MM.1S (cell line): Measurements from ENCODE around the gene PRKD2.

Experiments
- DNase-seq: peaks from one replicate; pipeline ENCODE4 v3.0.0-alpha.2; 2015
- H2AFZ ChIP-seq: fragments of 300-600 bp; sonication (generic); 2 replicates; pipeline ENCODE4 v1.6.0; 2016; ENCODE audit warnings: antibody characterized with exemption, low read length
- H3F3A ChIP-seq: fragments of 300-600 bp; sonication (generic); 2 replicates; pipeline ENCODE4 v1.6.1; 2016; ENCODE audit warnings: mild to moderate bottlenecking, antibody characterized with exemption, low read length, moderate library complexity, mixed read lengths; ENCODE audit not compliant: insufficient read depth
- H3K27ac ChIP-seq: fragments of 300-600 bp; sonication (generic); 2 replicates; pipeline ENCODE4 v1.5.1; 2016; ENCODE audit warnings: mild to moderate bottlenecking, low read length
- H3K27me3 ChIP-seq: fragments of 300-600 bp; sonication (generic); replicated peaks from 2 replicates; pipeline ENCODE4 v1.6.0; 2016; ENCODE audit warnings: low read length; ENCODE audit not compliant: insufficient read depth
- H3K36me3 ChIP-seq: fragments of 300-600 bp; sonication (generic); replicated peaks from 2 replicates; pipeline ENCODE4 v1.6.1; 2016; ENCODE audit warnings: mild to moderate bottlenecking, low read length, mixed read lengths; ENCODE audit not compliant: insufficient read depth
- H3K4me1 ChIP-seq: fragments of 300-600 bp; sonication (generic); 2 replicates; pipeline ENCODE4 v1.6.1; 2016; ENCODE audit warnings: low read length, mixed read lengths
- H3K4me2 ChIP-seq: fragments of 300-600 bp; sonication (generic); 2 replicates; pipeline ENCODE4 v1.6.0; 2016; ENCODE audit warnings: low read depth, low read length
- H3K4me3 ChIP-seq: fragments of 300-600 bp; sonication (generic); 2 replicates; pipeline ENCODE4 v1.5.1; 2016; ENCODE audit warnings: low read length, mixed read lengths
- H3K79me2 ChIP-seq: fragments of 300-600 bp; sonication (generic); 2 replicates; pipeline ENCODE4 v1.6.1; 2016; ENCODE audit warnings: mixed run types, low read length, mixed read lengths
- H3K9ac ChIP-seq: fragments of 300-600 bp; sonication (generic); 2 replicates; pipeline ENCODE4 v1.6.1; 2016; ENCODE audit warnings: low read length, mixed read lengths
- H3K9me2 ChIP-seq: fragments of 300-600 bp; sonication (generic); replicated peaks from 2 replicates; pipeline ENCODE4 v1.6.1; 2016; ENCODE audit warnings: mild to moderate bottlenecking, low read length, mixed read lengths; ENCODE audit not compliant: insufficient read depth
- H3K9me3 ChIP-seq: fragments of 300-600 bp; sonication (generic); replicated peaks from 2 replicates; pipeline ENCODE4 v1.6.1; 2016; ENCODE audit warnings: mild to moderate bottlenecking, low read length, mixed read lengths; ENCODE audit not compliant: insufficient read depth
- H4K20me1 ChIP-seq: fragments of 300-600 bp; sonication (generic); 2 replicates; pipeline ENCODE4 v1.6.1; 2016; ENCODE audit warnings: mild to moderate bottlenecking, low read length, moderate library complexity, mixed read lengths; ENCODE audit not compliant: insufficient read depth
- EZH2 ChIP-seq: fragments of 300-600 bp; sonication (generic); optimal IDR thresholded peaks from 2 replicates; pipeline ENCODE3; 2017; ENCODE audit warnings: low read depth, mild to moderate bottlenecking, antibody characterized with exemption, low read length, mixed read lengths
- EZH2phosphoT487 ChIP-seq: fragments of 300-600 bp; sonication (generic); IDR thresholded peaks from 2 replicates; pipeline ENCODE4 v1.6.1; 2018; ENCODE audit warnings: antibody characterized with exemption, low read length
- TF ChIP-seq, protein P1 (sequence below): fragments of 300-600 bp; sonication (generic); IDR thresholded peaks from 2 replicates; pipeline ENCODE4 v1.5.1; 2016; ENCODE audit warnings: antibody characterized with exemption, low read length, mixed read lengths

PRKD2 gene

DNA sequence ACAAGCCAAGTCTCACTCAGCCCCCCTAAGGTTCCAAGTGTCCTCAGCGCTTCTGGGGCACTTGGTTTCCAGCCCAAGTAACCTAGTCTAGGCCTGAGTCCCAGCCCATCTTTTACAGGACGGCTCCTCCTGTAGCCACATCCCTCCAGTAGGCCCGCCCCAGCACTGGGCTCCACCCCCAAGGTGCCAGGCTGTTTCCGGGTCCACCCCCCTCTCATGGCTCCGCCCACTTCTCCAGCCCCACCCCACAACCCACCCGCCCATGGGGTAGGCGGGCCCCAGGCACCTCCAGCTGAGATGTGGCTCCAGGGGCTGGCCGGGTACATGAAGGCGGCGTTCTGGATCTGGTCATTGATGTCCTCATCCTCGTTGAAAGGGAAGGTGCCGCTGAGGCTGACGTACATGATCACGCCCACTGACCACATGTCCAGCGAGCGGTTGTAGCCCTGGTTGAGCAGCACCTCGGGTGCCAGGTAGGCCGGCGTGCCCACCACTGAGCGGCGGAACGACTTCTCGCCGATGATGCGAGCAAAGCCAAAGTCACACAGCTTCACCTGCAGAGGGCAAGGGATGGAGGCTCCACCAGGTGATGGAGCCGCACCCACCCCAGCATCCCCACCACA, 38.7 kb downstream of the PRKD2 start:
- H4K20me1 ChIP-seq = peaks cover 10% of the 10 kb centered on the region; the same call in 1 of the 2 replicates
- no peak for DNase-seq

DNA sequence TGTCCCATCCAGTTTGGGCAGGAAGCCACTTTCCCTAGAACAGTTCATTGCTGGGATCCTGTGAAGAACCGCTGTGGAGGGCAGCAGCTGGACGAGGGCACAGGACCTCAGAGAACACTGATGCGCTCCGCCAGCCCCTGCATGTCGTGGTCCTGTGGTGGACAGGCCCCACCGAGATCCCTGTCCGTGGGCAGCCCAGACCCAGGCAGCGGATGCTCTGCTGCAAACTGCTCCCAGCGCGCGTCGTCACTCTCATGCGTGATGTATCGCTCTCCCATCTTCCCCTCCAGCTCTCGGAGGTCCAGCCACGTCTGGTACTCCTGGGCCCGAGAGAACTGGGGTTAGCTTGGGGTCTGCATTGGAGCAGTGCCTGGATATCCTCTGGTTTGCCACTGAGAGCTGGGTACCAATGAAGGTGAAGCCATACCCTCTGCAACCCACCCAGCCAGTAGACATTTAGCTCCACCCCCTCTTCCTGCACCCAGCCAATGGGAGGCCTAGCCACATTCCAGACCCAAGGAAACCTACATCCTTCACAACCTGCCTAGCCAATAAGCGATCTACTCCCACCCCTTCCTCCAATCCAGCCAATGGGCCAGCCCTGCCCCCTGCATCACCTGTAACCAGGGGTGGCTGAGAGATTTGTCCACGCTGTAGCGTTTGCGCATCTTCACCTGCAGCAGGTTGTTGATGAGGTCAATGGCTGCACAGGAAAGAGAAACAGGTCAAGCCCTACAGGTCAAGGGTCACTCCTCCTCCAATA, 42.3 kb downstream of the PRKD2 start:
- H3K4me1 ChIP-seq = no peaks in the 10 kb centered on the region
- peaks cover 10% of the 10 kb centered on the region; the same call in 1 of the 2 replicates for H4K20me1 ChIP-seq
- no peak overlapping the region for H2AFZ ChIP-seq
- no peak overlapping the region for H3K4me3 ChIP-seq
- TF ChIP-seq EZH2 = no peak
- TF ChIP-seq, protein P1, sequence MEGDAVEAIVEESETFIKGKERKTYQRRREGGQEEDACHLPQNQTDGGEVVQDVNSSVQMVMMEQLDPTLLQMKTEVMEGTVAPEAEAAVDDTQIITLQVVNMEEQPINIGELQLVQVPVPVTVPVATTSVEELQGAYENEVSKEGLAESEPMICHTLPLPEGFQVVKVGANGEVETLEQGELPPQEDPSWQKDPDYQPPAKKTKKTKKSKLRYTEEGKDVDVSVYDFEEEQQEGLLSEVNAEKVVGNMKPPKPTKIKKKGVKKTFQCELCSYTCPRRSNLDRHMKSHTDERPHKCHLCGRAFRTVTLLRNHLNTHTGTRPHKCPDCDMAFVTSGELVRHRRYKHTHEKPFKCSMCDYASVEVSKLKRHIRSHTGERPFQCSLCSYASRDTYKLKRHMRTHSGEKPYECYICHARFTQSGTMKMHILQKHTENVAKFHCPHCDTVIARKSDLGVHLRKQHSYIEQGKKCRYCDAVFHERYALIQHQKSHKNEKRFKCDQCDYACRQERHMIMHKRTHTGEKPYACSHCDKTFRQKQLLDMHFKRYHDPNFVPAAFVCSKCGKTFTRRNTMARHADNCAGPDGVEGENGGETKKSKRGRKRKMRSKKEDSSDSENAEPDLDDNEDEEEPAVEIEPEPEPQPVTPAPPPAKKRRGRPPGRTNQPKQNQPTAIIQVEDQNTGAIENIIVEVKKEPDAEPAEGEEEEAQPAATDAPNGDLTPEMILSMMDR = no peak
- TF ChIP-seq EZH2phosphoT487 = no peak
- no peak overlapping the region for H3K9ac ChIP-seq
- peaks cover 19% of the 10 kb centered on the region for H3K79me2 ChIP-seq
- H3K36me3 ChIP-seq = peaks cover 15% of the 10 kb centered on the region
- H3K9me2 ChIP-seq = no peaks in the 10 kb centered on the region
- no peak overlapping the region for H3K27ac ChIP-seq
- DNase-seq = no peak
- H3F3A ChIP-seq = 0 out of 2 replicates have a peak, but pooled peaks cover 11% of the 10 kb centered on the region
- no peaks in the 10 kb centered on the region for H3K9me3 ChIP-seq
- H3K4me2 ChIP-seq = no peak overlapping the region
- no peaks in the 10 kb centered on the region for H3K27me3 ChIP-seq

More for the DNA sequence above, 38.7 kb downstream of the PRKD2 start:
- H3F3A ChIP-seq = 0 out of 2 replicates have a peak, but pooled peaks cover 9% of the 10 kb centered on the region
- H3K4me3 ChIP-seq = no peak overlapping the region
- H3K9me3 ChIP-seq = no peaks in the 10 kb centered on the region
- H3K9me2 ChIP-seq = no peaks in the 10 kb centered on the region
- H3K4me1 ChIP-seq = no peaks in the 10 kb centered on the region
- peaks cover 20% of the 10 kb centered on the region for H3K36me3 ChIP-seq
- no peak overlapping the region for H3K4me2 ChIP-seq
- peaks cover 24% of the 10 kb centered on the region for H3K79me2 ChIP-seq
- H3K27ac ChIP-seq = no peak overlapping the region
- H3K27me3 ChIP-seq = no peaks in the 10 kb centered on the region
- H3K9ac ChIP-seq = no peak overlapping the region
- no peak overlapping the region for H2AFZ ChIP-seq
- no peak for TF ChIP-seq EZH2
- no peak for TF ChIP-seq EZH2phosphoT487
- TF ChIP-seq, protein P1 = no peak

DNA sequence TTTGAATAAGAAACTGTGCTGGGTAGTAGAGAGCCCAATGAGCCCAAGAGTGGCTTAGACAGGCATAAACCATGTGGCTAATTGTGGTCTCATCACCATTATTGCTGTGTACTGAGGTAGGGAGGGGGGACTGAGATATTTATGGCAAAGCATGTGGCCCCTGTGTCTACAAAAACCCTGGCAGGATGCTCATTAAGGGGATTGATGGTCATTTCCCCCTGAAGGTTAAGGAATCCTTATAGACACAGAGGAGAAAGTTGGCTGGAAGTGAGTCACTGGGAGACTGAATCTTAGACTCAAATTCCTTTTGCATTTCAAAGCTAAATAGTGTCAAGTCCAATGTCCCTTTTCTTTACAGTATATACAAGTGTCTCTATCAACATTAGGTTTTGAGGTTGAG, 46.1 kb downstream of the PRKD2 start:
- no peak overlapping the region for H3K9ac ChIP-seq
- H3K27ac ChIP-seq = no peak overlapping the region
- no peaks in the 10 kb centered on the region for H4K20me1 ChIP-seq
- TF ChIP-seq, protein P1 = no peak
- TF ChIP-seq EZH2phosphoT487 (no peak), EZH2 (no peak)
- H3K27me3 ChIP-seq = no peaks in the 10 kb centered on the region
- peaks cover 15% of the 10 kb centered on the region for H3K36me3 ChIP-seq
- no peaks in the 10 kb centered on the region for H3K9me2 ChIP-seq
- no peak overlapping the region for H3K4me2 ChIP-seq
- DNase-seq = no peak
- H3K4me1 ChIP-seq = no peaks in the 10 kb centered on the region
- no peak overlapping the region for H3K4me3 ChIP-seq
- no peaks in the 10 kb centered on the region for H3K79me2 ChIP-seq
- no peaks in the 10 kb centered on the region for H3K9me3 ChIP-seq
- no peak overlapping the region for H2AFZ ChIP-seq
- H3F3A ChIP-seq = 0 out of 2 replicates have a peak, but pooled peaks cover 11% of the 10 kb centered on the region
